ENCODE data around the gene CPVL. TPM values are rescaled to one million over a fixed set of nuclear protein-coding genes. Genes with fewer than 3 reads are reported as not detected.

CPVL gene
- total and polyA plus RNA-seq, 4 donors = 6.0 to 39.0 (median 12.9) TPM

- Histone ChIP-seq H3K27ac (ENCODE audit: low read depth in 1 of 2, low read length in 2 of 2) (no peak overlapping the region), H3K9me3 (ENCODE audit: control insufficient read depth in 4 of 4, low read length in 3 of 4) (no peaks in the 10 kb centered on the region), H3K36me3 (ENCODE audit: control insufficient read depth in 4 of 4, insufficient read depth in 3 of 4, low read depth in 1 of 4, low read length in 3 of 4) (no peaks in the 10 kb centered on the region), H3K9ac (ENCODE audit: low read depth in 1 of 2, low read length in 2 of 2) (no peak overlapping the region), H3K4me1 (ENCODE audit: control insufficient read depth in 4 of 4, insufficient read depth in 4 of 4, low read length in 3 of 4) (peaks cover 0 to 2% (median 0%) of the 10 kb centered on the region in 4 donors), H3K4me3 (ENCODE audit: low read depth in 1 of 3, low read length in 3 of 3) (no peak overlapping the region), H3K27me3 (ENCODE audit: control insufficient read depth in 4 of 4, insufficient read depth in 4 of 4, low read length in 3 of 4) (no peaks in the 10 kb centered on the region)
- TF ChIP-seq HNF4G (IDR thresholded peaks at IDR 0.05) (no peak), NR2F2 (IDR thresholded peaks at IDR 0.05) (no peak), RAD21 (IDR thresholded peaks at IDR 0.05) (no peak), RXRA (IDR thresholded peaks at IDR 0.05) (no peak), ATF3 (IDR thresholded peaks at IDR 0.05) (no peak), MAX (IDR thresholded peaks at IDR 0.05) (no peak), GABPA (IDR thresholded peaks at IDR 0.05 in 1 of 2, conservative IDR thresholded peaks at IDR 0.05 in 1 of 2) (no peak), YY1 (IDR thresholded peaks at IDR 0.05) (no peak), FOXA1 (IDR thresholded peaks at IDR 0.05) (no peak), ZBTB33 (IDR thresholded peaks at IDR 0.05) (no peak), EGR1 (IDR thresholded peaks at IDR 0.05; ENCODE audit: low read depth in 2 of 2) (no peak), REST (IDR thresholded peaks at IDR 0.05) (no peak), JUND (IDR thresholded peaks at IDR 0.05) (no peak), FOXA2 (IDR thresholded peaks at IDR 0.05) (no peak), CTCF (IDR thresholded peaks at IDR 0.05; ENCODE audit: low read depth, low read length, missing input control) (no peak), SP1 (IDR thresholded peaks at IDR 0.05) (no peak), HNF4A (conservative IDR thresholded peaks at IDR 0.05) (no peak)
- no peak for DNase-seq (ENCODE audit: low spot score)
- WGBS = 85% methylated on average over 8 of the region's 8 CpGs
Measured at GRCh38 chr7:29035044-29035740, 111.1 kb downstream of the CPVL start.
